GM12878 (cell line): ENCODE results near the gene ARL5C. TPM values are rescaled to one million over a fixed set of nuclear protein-coding genes. Genes with fewer than 3 reads are reported as not detected.
A peak's percentile ranks its signal among the peaks of the same experiment; 100 is the strongest.

Experiments used
- DPF2 ChIP-seq: fragments of 450-650 bp; IDR thresholded peaks from 2 replicates; pipeline ENCODE4 v1.6.1; 2017; ENCODE audit warnings: mild to moderate bottlenecking
- HCFC1 ChIP-seq: fragments of 150-350 bp; IDR thresholded peaks from 2 replicates; pipeline ENCODE4 v1.6.1; 2014; ENCODE audit warnings: low read length
- HDGF ChIP-seq: fragments of 450-650 bp; IDR thresholded peaks from 2 replicates; pipeline ENCODE4 v1.6.1; 2016; ENCODE audit warnings: antibody characterized with exemption
- IKZF2 ChIP-seq, 2 experiments: fragments of 450-650 bp; IDR thresholded peaks; 2 replicates each; pipeline ENCODE4 v1.6.1; 2017; ENCODE audit warnings: mild to moderate bottlenecking in 2 of 2, moderate library complexity in 2 of 2
- JUND ChIP-seq: IDR thresholded peaks from 2 replicates; pipeline ENCODE4 v1.6.1; 2012; ENCODE audit warnings: low read depth, mild to moderate bottlenecking, low read length, improper control_type of control experiment, moderate library complexity
- NFYB ChIP-seq: IDR thresholded peaks from 2 replicates; pipeline ENCODE4 v1.6.1; 2011; ENCODE audit warnings: low read depth, mild to moderate bottlenecking, low read length, improper control_type of control experiment, moderate library complexity; ENCODE audit not compliant: insufficient read depth
- PAX8 ChIP-seq: fragments of 450-650 bp; IDR thresholded peaks from 2 replicates; pipeline ENCODE4 v1.6.1; 2017; ENCODE audit warnings: mild to moderate bottlenecking, moderate library complexity
- POU2F2 ChIP-seq: IDR thresholded peaks from 3 replicates; pipeline ENCODE4 v1.6.1; 2011; ENCODE audit warnings: low read depth, mild to moderate bottlenecking, low read length, borderline replicate concordance
- RB1 ChIP-seq: fragments of 450-650 bp; formaldehyde crosslinking; IDR thresholded peaks from 2 replicates; pipeline ENCODE4 v1.6.1; 2017; ENCODE audit warnings: mild to moderate bottlenecking, borderline replicate concordance
- RCOR1 ChIP-seq: conservative IDR thresholded peaks from 2 replicates; pipeline ENCODE4 v1.6.1; 2012; ENCODE audit warnings: low read depth, low read length, improper control_type of control experiment
- RFX5 ChIP-seq: IDR thresholded peaks from 2 replicates; pipeline ENCODE4 v1.6.1; 2011; ENCODE audit warnings: low read depth, low read length, improper control_type of control experiment
- RUNX3 ChIP-seq: IDR thresholded peaks from 2 replicates; pipeline ENCODE4 v1.6.1; 2012; ENCODE audit warnings: low read length, inconsistent platforms
- TARDBP ChIP-seq: IDR thresholded peaks from 2 replicates; pipeline ENCODE4 v1.6.1; 2016; ENCODE audit warnings: borderline replicate concordance
- YBX1 ChIP-seq: fragments of 450-650 bp; IDR thresholded peaks from 2 replicates; pipeline ENCODE4 v1.6.1; 2016; ENCODE audit warnings: antibody characterized with exemption
- ZNF274 ChIP-seq: IDR thresholded peaks from one replicate; pipeline ENCODE4 v1.8.0; 2011; ENCODE audit not compliant: insufficient read length, insufficient read depth
- ZNF384 ChIP-seq: IDR thresholded peaks from 2 replicates; pipeline ENCODE4 v1.6.1; 2012; ENCODE audit warnings: low read depth, mild to moderate bottlenecking, low read length, improper control_type of control experiment, borderline replicate concordance
- polyA plus RNA-seq, 11 experiments: library from polyadenylated mRNA; depleted of rRNA in 4 of 11; unstranded in 6 of 11; stranded (reverse) in 5 of 11; fragments of >200 nt; fragmentation: Nextera tagmentation in 4 of 11; fragmentation: Illumina TruSeq in 1 of 11; extraction: Ambion mirVana in 4 of 11; extraction: Trizol in 1 of 11; gene quantifications; 1 replicate in 1 of 11; 2 replicates in 10 of 11; pipeline versions ENCODE4 v1.2.1 to v1.2.3, GENCODE V29; 2011 to 2016; ENCODE audit warnings: inconsistent platforms in 2 of 11, missing spikeins in 2 of 11, low read depth in 1 of 11
- total RNA-seq, 4 experiments: library from RNA; depleted of rRNA in 3 of 4; stranded (reverse); fragments of >200 nt in 3 of 4; fragmentation: Illumina TruSeq in 1 of 4; extraction: Trizol in 1 of 4; gene quantifications; 2 replicates each; pipeline versions ENCODE4 v1.2.1 to v1.2.3, GENCODE V29; 2013 to 2021
- TF ChIP-seq, protein P1 (sequence below): fragments of 450-650 bp; formaldehyde crosslinking; IDR thresholded peaks from 2 replicates; pipeline ENCODE4 v1.4.0; 2020; ENCODE audit warnings: mild to moderate bottlenecking, moderate library complexity
- TF ChIP-seq, protein P2 (sequence below): fragments of 450-650 bp; IDR thresholded peaks from 2 replicates; pipeline ENCODE4 v1.6.1; 2014; ENCODE audit warnings: mild to moderate bottlenecking
- TF ChIP-seq, protein P3 (sequence below): fragments of 450-650 bp; formaldehyde crosslinking; IDR thresholded peaks from 2 replicates; pipeline ENCODE4 v1.4.0; 2022; ENCODE audit warnings: mild to moderate bottlenecking, moderate library complexity
- TF ChIP-seq, protein P4 (sequence below): fragments of 450-650 bp; formaldehyde crosslinking; IDR thresholded peaks from 2 replicates; pipeline ENCODE4 v1.5.0; 2022; ENCODE audit warnings: mild to moderate bottlenecking, missing genetic modification characterization

Gene ARL5C
- total and polyA plus RNA-seq, 10 of the 15 experiments (the other 5 are each of a cell fraction or from before 2014, with no cell fraction given), result not detected

DNA sequence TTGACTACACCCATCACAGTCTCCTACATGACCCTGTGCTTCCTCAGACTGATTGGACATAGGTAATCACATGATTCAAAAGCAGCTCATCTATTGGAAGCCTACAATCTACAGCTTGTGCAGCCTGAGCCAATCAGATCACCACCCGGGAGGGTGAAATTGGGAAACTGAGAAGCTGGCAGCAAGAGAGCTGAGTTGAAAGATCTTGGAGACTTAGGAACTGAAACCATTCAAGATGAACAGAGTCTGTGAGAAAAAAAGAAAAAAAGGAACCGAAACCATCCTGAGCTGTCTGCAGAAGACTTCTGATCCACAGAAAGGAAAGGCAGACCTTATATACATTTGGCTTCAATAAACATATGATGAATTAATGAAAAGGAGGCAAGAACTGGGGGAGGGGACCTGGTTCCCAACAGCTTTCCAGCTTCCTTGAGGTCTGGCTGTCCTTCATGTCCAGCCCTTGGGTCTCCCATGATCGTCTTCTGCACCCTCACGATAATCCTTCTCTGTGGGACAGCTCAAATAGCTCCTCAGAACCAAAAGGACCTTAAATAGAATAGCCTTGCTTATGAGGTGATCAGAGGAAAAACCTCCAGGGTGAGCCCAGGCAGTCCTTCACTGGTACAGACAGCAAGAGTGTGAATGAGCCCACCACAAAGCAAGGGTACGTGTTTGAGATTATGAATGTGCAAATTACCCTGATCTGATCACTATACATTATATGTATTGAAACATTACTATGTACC is 47.1 kb downstream of the ARL5C start (continued):
- TF ChIP-seq, protein P1, sequence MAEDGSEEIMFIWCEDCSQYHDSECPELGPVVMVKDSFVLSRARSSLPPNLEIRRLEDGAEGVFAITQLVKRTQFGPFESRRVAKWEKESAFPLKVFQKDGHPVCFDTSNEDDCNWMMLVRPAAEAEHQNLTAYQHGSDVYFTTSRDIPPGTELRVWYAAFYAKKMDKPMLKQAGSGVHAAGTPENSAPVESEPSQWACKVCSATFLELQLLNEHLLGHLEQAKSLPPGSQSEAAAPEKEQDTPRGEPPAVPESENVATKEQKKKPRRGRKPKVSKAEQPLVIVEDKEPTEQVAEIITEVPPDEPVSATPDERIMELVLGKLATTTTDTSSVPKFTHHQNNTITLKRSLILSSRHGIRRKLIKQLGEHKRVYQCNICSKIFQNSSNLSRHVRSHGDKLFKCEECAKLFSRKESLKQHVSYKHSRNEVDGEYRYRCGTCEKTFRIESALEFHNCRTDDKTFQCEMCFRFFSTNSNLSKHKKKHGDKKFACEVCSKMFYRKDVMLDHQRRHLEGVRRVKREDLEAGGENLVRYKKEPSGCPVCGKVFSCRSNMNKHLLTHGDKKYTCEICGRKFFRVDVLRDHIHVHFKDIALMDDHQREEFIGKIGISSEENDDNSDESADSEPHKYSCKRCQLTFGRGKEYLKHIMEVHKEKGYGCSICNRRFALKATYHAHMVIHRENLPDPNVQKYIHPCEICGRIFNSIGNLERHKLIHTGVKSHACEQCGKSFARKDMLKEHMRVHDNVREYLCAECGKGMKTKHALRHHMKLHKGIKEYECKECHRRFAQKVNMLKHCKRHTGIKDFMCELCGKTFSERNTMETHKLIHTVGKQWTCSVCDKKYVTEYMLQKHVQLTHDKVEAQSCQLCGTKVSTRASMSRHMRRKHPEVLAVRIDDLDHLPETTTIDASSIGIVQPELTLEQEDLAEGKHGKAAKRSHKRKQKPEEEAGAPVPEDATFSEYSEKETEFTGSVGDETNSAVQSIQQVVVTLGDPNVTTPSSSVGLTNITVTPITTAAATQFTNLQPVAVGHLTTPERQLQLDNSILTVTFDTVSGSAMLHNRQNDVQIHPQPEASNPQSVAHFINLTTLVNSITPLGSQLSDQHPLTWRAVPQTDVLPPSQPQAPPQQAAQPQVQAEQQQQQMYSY (CRISPR knock-in tag), result no peak
- TF ChIP-seq YBX1 (no peak), RUNX3 (peak; percentile 15; the same call in 1 of the 2 replicates), PAX8 (no peak), ZNF384 (peak; percentile 59; the same call in 1 of the 2 replicates), NFYB (peak; percentile 94), HCFC1 (no peak), IKZF2 (IDR thresholded peaks at IDR 0.05) (peak; percentile 87 to 90), RCOR1 (no peak), ZNF274 (no peak), TARDBP (no peak), POU2F2 (peak; percentile 15; the same call in 1 of the 3 replicates), DPF2 (peak; percentile 86), HDGF (no peak), RB1 (no peak), JUND (no peak), RFX5 (no peak)
- TF ChIP-seq, protein P2, sequence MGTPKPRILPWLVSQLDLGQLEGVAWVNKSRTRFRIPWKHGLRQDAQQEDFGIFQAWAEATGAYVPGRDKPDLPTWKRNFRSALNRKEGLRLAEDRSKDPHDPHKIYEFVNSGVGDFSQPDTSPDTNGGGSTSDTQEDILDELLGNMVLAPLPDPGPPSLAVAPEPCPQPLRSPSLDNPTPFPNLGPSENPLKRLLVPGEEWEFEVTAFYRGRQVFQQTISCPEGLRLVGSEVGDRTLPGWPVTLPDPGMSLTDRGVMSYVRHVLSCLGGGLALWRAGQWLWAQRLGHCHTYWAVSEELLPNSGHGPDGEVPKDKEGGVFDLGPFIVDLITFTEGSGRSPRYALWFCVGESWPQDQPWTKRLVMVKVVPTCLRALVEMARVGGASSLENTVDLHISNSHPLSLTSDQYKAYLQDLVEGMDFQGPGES, result no peak
- TF ChIP-seq, protein P3, sequence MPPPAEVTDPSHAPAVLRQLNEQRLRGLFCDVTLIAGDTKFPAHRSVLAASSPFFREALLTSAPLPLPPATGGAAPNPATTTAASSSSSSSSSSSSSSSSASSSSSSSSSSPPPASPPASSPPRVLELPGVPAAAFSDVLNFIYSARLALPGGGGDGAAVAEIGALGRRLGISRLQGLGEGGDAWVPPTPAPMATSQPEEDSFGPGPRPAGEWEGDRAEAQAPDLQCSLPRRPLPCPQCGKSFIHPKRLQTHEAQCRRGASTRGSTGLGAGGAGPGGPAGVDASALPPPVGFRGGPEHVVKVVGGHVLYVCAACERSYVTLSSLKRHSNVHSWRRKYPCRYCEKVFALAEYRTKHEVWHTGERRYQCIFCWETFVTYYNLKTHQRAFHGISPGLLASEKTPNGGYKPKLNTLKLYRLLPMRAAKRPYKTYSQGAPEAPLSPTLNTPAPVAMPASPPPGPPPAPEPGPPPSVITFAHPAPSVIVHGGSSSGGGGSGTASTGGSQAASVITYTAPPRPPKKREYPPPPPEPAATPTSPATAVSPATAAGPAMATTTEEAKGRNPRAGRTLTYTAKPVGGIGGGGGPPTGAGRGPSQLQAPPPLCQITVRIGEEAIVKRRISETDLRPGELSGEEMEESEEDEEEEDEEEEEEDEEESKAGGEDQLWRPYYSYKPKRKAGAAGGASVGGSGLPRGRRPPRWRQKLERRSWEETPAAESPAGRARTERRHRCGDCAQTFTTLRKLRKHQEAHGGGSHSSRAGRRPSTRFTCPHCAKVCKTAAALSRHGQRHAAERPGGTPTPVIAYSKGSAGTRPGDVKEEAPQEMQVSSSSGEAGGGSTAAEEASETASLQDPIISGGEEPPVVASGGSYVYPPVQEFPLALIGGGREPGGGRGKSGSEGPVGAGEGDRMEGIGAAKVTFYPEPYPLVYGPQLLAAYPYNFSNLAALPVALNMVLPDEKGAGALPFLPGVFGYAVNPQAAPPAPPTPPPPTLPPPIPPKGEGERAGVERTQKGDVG (CRISPR knock-in tag), result no peak
- TF ChIP-seq, protein P4, sequence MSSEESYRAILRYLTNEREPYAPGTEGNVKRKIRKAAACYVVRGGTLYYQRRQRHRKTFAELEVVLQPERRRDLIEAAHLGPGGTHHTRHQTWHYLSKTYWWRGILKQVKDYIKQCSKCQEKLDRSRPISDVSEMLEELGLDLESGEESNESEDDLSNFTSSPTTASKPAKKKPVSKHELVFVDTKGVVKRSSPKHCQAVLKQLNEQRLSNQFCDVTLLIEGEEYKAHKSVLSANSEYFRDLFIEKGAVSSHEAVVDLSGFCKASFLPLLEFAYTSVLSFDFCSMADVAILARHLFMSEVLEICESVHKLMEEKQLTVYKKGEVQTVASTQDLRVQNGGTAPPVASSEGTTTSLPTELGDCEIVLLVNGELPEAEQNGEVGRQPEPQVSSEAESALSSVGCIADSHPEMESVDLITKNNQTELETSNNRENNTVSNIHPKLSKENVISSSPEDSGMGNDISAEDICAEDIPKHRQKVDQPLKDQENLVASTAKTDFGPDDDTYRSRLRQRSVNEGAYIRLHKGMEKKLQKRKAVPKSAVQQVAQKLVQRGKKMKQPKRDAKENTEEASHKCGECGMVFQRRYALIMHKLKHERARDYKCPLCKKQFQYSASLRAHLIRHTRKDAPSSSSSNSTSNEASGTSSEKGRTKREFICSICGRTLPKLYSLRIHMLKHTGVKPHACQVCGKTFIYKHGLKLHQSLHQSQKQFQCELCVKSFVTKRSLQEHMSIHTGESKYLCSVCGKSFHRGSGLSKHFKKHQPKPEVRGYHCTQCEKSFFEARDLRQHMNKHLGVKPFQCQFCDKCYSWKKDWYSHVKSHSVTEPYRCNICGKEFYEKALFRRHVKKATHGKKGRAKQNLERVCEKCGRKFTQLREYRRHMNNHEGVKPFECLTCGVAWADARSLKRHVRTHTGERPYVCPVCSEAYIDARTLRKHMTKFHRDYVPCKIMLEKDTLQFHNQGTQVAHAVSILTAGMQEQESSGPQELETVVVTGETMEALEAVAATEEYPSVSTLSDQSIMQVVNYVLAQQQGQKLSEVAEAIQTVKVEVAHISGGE (CRISPR knock-in tag), result no peak
